Activated T-cell treated with anti-CD3 and anti-CD28 coated beads, Interleukin-2, amount 50 U/mL, for 72 hours (primary cell): ENCODE data around the gene GINM1. TPM values are rescaled to one million over a fixed set of nuclear protein-coding genes. Genes with fewer than 3 reads are reported as not detected.

ENCODE experiments used
- ATAC-seq, 2 donors: fragments of 150-1000 bp; cut with Tn5 transposase; replicated peaks in 1 of 2; 2 replicates each; pipeline ENCODE4 v1.10.0; 2021; ENCODE audit warnings: moderate library complexity in 2 of 2, mild to moderate bottlenecking in 1 of 2
- DNase-seq, 2 donors: peaks; one replicate each; pipeline ENCODE4 v3.0.0; 2021 to 2022; ENCODE audit warnings: mixed read lengths in 1 of 2
- H3K27ac Mint-ChIP-seq: one replicate; pipeline ENCODE4 v1.8.0; 2022; ENCODE audit warnings: mild to moderate bottlenecking, moderate library complexity, mixed read lengths
- H3K27me3 Mint-ChIP-seq: one replicate; pipeline ENCODE4 v1.8.0; 2022; ENCODE audit warnings: low read depth, mixed read lengths
- H3K36me3 Mint-ChIP-seq, 2 donors: one replicate each; pipeline ENCODE4 v1.8.0; 2022; ENCODE audit warnings: mixed read lengths in 2 of 2, mild to moderate bottlenecking in 1 of 2; ENCODE audit not compliant: insufficient read depth in 2 of 2
- H3K4me1 Mint-ChIP-seq: one replicate; pipeline ENCODE4 v1.8.0; 2022; ENCODE audit warnings: low read depth, mixed read lengths
- H3K4me3 Mint-ChIP-seq, 2 donors: one replicate each; pipeline ENCODE4 v1.8.0; 2022; ENCODE audit warnings: mild to moderate bottlenecking in 2 of 2, mixed read lengths in 2 of 2, moderate library complexity in 2 of 2
- H3K9me3 Mint-ChIP-seq, 2 donors: one replicate each; pipeline ENCODE4 v1.8.0; 2022; ENCODE audit warnings: mixed read lengths in 2 of 2
- total RNA-seq, 2 donors: library from RNA; stranded (reverse); gene quantifications; one replicate each; pipeline ENCODE4 v1.2.3, GENCODE V29; 2022

The GINM1 gene
- total RNA-seq, 2 donors from 2014 or later = 15.3 to 23.3 TPM

DNA sequence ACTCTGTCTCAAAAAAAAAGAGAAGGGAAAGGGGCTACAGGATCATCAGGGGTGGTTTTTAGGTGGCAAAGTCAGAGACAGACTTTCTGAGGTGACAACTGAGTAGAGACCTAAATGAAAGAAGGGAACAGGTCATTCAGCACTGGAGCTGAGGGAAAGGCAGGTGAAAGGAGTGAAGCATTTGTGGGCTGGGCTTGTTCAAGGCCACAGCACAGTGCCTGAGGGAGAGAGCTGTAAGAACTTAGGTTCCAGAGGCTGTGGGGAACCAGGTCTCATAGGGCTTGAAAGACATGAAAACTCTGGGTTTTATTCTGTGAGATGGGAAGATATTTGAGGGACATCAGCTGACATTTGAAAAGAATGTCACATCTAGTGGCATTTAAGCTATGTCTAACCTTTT is 61.5 kb downstream of the GINM1 start:
- DNase-seq (no peak), ATAC-seq (no peak)
- H3K9me3 Mint-ChIP-seq = no peaks in the 10 kb centered on the region
- no peak overlapping the region for H3K27ac Mint-ChIP-seq
- peaks cover 15% of the 10 kb centered on the region for H3K4me1 Mint-ChIP-seq
- peaks cover 5 to 11% of the 10 kb centered on the region in 2 donors for H3K36me3 Mint-ChIP-seq
- no peak overlapping the region for H3K4me3 Mint-ChIP-seq
- no peaks in the 10 kb centered on the region for H3K27me3 Mint-ChIP-seq

DNA sequence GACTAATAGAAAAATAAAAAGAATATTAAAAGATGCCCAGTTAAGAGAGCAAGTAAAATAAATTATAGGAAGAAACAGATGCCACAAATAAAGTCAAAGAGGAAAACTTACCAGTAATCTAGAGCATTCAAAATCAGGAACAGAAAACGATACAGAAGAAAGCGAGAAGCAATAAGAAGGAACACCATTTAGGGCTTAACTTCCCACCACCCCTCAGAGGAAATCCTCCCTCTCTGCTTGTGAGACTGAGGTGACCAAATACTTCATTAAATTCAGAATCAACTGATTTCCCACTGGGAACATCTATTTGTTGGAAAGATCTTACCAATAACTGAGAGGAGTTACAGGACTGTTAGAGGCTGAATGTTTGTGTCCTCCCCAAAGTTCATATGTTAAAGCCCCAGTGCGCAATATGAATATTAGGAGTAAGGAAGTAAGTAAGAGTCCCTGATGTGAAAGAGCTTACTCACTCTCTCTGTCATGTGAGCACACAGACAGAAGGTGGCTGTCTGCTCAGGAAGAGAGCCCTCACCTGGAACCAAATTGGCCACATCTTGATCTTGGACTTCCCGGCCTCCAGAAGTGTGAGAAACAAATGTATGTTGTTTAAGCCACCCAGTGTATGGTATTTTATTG is 62.8 kb downstream of the GINM1 start:
- H3K27me3 Mint-ChIP-seq = no peaks in the 10 kb centered on the region
- peaks cover 3 to 11% of the 10 kb centered on the region in 2 donors for H3K36me3 Mint-ChIP-seq
- peak overlapping the region in 1 of 2 donors; percentile 7 for H3K4me3 Mint-ChIP-seq
- no peaks in the 10 kb centered on the region for H3K9me3 Mint-ChIP-seq
- H3K27ac Mint-ChIP-seq = peak overlapping the region; percentile 95
- ATAC-seq (no peak), DNase-seq (no peak)
- peaks cover 15% of the 10 kb centered on the region for H3K4me1 Mint-ChIP-seq

DNA sequence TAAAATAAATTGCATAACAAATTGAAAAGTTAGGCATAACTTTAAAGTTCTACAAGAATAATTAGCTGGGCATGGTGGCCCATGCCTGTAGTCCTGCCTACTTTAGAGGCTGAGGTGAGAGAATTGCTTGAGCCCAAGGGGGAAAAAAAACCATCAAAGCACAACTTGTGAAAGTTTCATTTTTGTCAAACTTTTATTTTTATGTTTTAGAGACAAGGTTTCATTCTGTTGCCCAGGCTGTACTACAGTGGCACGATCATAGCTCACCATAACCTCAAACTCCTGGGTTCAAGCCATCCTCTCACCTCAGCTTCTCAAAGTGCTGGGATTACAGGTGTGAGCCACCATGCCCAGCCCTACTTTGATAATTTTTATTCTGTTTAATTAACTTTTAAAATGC is 68.1 kb downstream of the GINM1 start:
- Mint-ChIP-seq H3K36me3 (peaks cover 2 to 9% of the 10 kb centered on the region in 2 donors), H3K4me3 (no peak overlapping the region), H3K27me3 (no peaks in the 10 kb centered on the region), H3K27ac (no peak overlapping the region), H3K9me3 (no peaks in the 10 kb centered on the region), H3K4me1 (peaks cover 7% of the 10 kb centered on the region)
- ATAC-seq (no peak), DNase-seq (no peak)

DNA sequence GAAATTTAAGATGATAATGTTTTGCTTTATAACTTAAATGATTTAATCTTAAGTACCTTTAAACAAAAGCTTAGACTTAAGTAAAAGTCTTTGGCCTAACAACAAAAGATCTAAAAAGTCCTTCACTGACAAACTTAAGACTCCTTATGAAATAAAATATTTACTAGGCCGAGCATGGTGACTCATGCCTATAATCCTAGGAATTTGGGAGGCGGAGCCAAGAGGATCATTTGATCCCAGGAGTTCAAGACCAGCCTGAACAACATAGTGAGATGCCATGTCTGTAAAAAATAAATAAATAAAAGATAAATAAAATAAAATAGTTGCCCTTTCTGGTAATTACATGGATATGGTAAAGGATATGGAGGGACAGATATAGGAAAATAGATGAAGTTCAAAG is 69.9 kb downstream of the GINM1 start:
- no peaks in the 10 kb centered on the region for H3K9me3 Mint-ChIP-seq
- peaks cover 2 to 8% of the 10 kb centered on the region in 2 donors for H3K36me3 Mint-ChIP-seq
- H3K27me3 Mint-ChIP-seq = no peaks in the 10 kb centered on the region
- no peak for ATAC-seq
- no peak for DNase-seq
- no peaks in the 10 kb centered on the region for H3K4me1 Mint-ChIP-seq
- no peak overlapping the region for H3K27ac Mint-ChIP-seq
- no peak overlapping the region for H3K4me3 Mint-ChIP-seq

Other genes with a start within 250 kb of the GINM1 start
- 100 to 1,000 TPM; 118 to 125 TPM for gene TAB2, start 248.7 kb upstream of the GINM1 start, total RNA-seq
- 1 to 10 TPM; 5.4 to 7.2 TPM for gene SUMO4, start 166.1 kb upstream of the GINM1 start, total RNA-seq
- 100 to 1,000 TPM; 106 to 170 TPM for gene ZC3H12D, start 81.4 kb upstream of the GINM1 start, total RNA-seq
- 10 to 100 TPM; 29.5 to 42.0 TPM for gene PPIL4, start 20.3 kb upstream of the GINM1 start, total RNA-seq
- gene KATNA1, start 82.3 kb downstream of the GINM1 start, total RNA-seq = 10 to 100 TPM; 27.2 to 37.2 TPM
- gene LATS1, start 151.7 kb downstream of the GINM1 start, total RNA-seq = 10 to 100 TPM; 24.0 to 24.6 TPM
- gene NUP43, start 180.2 kb downstream of the GINM1 start, total RNA-seq = 10 to 100 TPM; 66.6 to 78.7 TPM
- 10 to 100 TPM; 83.5 to 86.2 TPM for gene PCMT1, start 183.4 kb downstream of the GINM1 start, total RNA-seq